Mucosa of stomach (tissue), 1 donor: ENCODE data around the gene SOBP.

Source experiments
- H3K27me3 ChIP-seq: one replicate; pipeline ENCODE4 v1.7.0; 2013; ENCODE audit warnings: mild to moderate bottlenecking, low read length; ENCODE audit not compliant: control insufficient read depth, insufficient read depth
- H3K36me3 ChIP-seq: one replicate; pipeline ENCODE4 v1.7.0; 2013; ENCODE audit warnings: low read length; ENCODE audit not compliant: control insufficient read depth, insufficient read depth
- H3K4me1 ChIP-seq: one replicate; pipeline ENCODE4 v1.7.0; 2013; ENCODE audit warnings: mild to moderate bottlenecking, low read length; ENCODE audit not compliant: control insufficient read depth, insufficient read depth
- H3K4me3 ChIP-seq: one replicate; pipeline ENCODE4 v1.7.0; 2013; ENCODE audit warnings: low read length
- H3K9ac ChIP-seq: one replicate; pipeline ENCODE4 v1.7.0; 2013; ENCODE audit warnings: mild to moderate bottlenecking, low read length, moderate library complexity
- H3K9me3 ChIP-seq: one replicate; pipeline ENCODE4 v1.7.0; 2013; ENCODE audit warnings: mild to moderate bottlenecking, low read length, moderate library complexity; ENCODE audit not compliant: control insufficient read depth
- donor health status: Pancreatic carcinoma.

SOBP gene

GRCh38 chr6:107634324-107635056, 144.6 kb downstream of the SOBP start:
- no peaks in the 10 kb centered on the region for H3K36me3 ChIP-seq
- no peaks in the 10 kb centered on the region for H3K27me3 ChIP-seq
- no peak overlapping the region for H3K4me3 ChIP-seq
- H3K9me3 ChIP-seq, result no peaks in the 10 kb centered on the region
- H3K9ac ChIP-seq, result no peak overlapping the region
- peaks cover 3% of the 10 kb centered on the region for H3K4me1 ChIP-seq

DNA sequence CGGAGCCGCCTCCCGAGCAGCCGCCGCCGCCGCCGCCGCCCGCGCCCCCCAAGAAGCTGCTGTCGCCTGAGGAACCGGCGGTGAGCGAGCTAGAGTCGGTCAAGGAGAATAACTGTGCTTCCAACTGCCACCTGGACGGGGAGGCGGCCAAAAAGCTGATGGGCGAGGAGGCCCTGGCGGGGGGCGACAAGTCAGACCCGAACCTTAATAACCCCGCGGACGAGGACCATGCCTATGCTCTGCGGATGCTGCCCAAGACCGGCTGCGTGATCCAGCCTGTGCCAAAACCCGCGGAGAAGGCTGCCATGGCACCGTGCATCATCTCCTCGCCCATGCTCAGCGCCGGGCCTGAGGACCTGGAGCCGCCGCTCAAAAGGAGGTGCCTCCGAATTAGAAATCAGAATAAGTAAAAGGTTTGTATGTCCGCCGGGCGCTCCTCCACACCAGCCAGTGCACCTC, 145.2 kb downstream of the SOBP start:
- no peaks in the 10 kb centered on the region for H3K4me1 ChIP-seq
- H3K27me3 ChIP-seq, result no peaks in the 10 kb centered on the region
- H3K36me3 ChIP-seq, result no peaks in the 10 kb centered on the region
- H3K9ac ChIP-seq, result no peak overlapping the region
- no peaks in the 10 kb centered on the region for H3K9me3 ChIP-seq
- no peak overlapping the region for H3K4me3 ChIP-seq

GRCh38 chr6:107636486-107636885, 146.6 kb downstream of the SOBP start:
- no peak overlapping the region for H3K9ac ChIP-seq
- H3K27me3 ChIP-seq, result no peaks in the 10 kb centered on the region
- no peaks in the 10 kb centered on the region for H3K36me3 ChIP-seq
- H3K4me3 ChIP-seq, result no peak overlapping the region
- no peaks in the 10 kb centered on the region for H3K9me3 ChIP-seq
- H3K4me1 ChIP-seq, result no peaks in the 10 kb centered on the region

DNA sequence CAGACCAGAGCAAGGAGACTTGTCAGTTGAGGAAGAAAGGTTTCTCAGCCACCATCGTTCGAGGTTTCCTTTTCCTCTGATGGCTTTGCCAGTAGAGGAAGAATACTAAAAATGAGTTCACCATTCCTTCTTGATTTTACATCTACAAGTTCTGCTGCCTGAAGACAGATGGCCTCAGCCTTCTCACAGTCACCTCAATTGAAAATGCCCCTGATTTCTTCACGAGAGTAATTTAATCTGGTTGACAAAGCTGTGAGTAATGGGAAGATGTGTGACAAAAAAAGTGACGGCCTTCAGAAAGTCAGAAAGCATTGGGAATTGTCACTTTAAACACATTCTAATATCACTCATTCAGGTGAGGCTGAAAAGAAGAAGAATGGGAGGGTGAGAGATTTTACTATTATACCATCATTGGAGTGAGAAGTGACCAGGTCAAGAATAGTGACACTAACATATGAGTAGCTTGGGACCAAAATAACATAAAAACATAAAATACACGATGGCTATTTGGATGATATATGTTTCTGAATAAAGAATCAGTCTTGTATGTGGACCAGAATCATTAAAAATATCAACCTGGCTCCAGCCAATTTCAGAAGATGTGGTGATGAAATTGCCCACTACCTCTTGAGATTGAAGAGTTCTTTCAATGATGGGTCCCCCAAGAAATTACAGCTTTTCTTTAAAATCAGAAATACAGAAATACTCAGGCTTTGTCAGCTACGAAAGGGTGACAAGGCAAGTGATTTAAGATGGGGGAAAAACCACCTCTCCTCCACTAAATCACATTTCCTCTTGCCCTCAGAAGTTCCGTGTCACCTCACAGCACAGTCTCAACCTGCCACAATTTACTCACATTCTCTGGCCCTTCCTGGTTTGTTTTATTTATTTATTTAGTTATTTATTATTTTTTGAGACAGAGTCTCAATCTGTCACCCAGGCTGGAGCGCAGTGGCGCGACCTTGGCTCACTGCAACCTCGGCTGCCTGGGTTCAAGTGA, 147.7 kb downstream of the SOBP start:
- Histone ChIP-seq H3K36me3 (no peaks in the 10 kb centered on the region), H3K4me1 (no peaks in the 10 kb centered on the region), H3K9me3 (no peaks in the 10 kb centered on the region), H3K27me3 (no peaks in the 10 kb centered on the region), H3K9ac (no peak overlapping the region), H3K4me3 (no peak overlapping the region)

- Histone ChIP-seq H3K4me1 (no peaks in the 10 kb centered on the region), H3K27me3 (no peaks in the 10 kb centered on the region), H3K36me3 (no peaks in the 10 kb centered on the region), H3K9me3 (no peaks in the 10 kb centered on the region), H3K4me3 (no peak overlapping the region), H3K9ac (no peak overlapping the region)
These were observed 148.6 kb downstream of the SOBP start for GRCh38 chr6:107638493-107638892.

DNA sequence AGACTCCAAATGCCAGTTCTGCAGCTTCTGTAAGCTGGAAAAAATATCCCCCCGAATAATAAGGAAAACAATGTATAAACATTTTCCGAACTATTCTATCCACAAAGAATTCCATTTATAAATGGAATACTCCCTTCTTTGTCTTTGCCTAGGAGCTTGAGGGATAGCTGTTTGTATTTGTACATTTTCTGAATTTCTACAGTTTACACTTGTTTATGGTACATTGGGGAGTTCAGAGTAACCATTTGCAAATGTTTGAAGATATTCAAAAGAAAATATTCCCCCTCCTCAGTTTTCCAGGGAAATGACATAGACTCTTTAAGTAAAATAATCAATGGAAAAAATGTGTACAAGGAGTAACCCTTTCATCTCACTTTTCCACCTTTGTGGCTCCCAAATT, 149.6 kb downstream of the SOBP start:
- Histone ChIP-seq H3K4me3 (no peak overlapping the region), H3K27me3 (no peaks in the 10 kb centered on the region), H3K36me3 (no peaks in the 10 kb centered on the region), H3K9ac (no peak overlapping the region), H3K9me3 (no peaks in the 10 kb centered on the region), H3K4me1 (no peaks in the 10 kb centered on the region)

DNA sequence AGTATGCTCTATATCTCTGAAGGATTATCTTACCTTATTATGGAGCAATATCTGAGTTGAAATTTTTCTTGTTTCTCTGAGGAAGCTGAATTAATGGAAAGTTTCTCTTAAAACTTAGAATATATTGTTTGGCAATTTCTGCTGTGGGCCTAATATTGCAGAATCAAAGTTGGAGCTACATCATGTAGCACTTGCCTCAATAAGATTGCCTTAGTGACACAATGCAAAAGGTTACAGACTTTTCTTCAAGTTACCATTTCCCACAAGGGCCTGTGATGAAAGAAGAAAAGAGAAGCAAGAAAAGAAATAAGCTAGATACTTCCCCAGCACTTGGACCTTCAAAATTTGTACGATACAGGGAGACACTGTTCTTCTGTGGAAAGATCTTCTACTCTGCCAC, 151.2 kb downstream of the SOBP start:
- Histone ChIP-seq H3K9ac (no peak overlapping the region), H3K27me3 (no peaks in the 10 kb centered on the region), H3K4me1 (peaks cover under 1% of the 10 kb centered on the region), H3K4me3 (no peak overlapping the region), H3K36me3 (no peaks in the 10 kb centered on the region), H3K9me3 (no peaks in the 10 kb centered on the region)

DNA sequence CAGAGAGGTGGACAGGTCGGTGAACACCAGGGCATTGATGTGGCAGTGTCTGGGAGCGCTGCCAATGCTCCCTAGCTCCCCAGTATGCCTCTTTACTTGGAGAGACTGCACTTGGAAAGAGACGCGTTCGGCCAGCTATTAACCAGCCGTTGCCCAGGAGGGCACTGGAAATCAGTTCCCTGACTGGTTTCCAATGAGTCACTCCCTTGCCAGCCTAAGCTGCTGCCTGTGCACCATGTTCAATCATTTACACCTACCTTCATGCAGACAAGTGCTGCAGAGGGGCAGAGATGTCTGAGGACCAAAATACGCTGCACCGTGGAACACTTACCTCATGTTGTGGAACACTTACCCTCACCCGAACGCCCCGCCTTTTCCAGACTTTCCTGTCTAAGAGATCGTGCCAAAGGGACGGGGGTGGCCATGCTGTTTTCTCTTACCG, 151.6 kb downstream of the SOBP start:
- Histone ChIP-seq H3K9ac (no peak overlapping the region), H3K4me3 (no peak overlapping the region), H3K4me1 (peaks cover 5% of the 10 kb centered on the region), H3K9me3 (no peaks in the 10 kb centered on the region), H3K27me3 (no peaks in the 10 kb centered on the region), H3K36me3 (no peaks in the 10 kb centered on the region)

DNA sequence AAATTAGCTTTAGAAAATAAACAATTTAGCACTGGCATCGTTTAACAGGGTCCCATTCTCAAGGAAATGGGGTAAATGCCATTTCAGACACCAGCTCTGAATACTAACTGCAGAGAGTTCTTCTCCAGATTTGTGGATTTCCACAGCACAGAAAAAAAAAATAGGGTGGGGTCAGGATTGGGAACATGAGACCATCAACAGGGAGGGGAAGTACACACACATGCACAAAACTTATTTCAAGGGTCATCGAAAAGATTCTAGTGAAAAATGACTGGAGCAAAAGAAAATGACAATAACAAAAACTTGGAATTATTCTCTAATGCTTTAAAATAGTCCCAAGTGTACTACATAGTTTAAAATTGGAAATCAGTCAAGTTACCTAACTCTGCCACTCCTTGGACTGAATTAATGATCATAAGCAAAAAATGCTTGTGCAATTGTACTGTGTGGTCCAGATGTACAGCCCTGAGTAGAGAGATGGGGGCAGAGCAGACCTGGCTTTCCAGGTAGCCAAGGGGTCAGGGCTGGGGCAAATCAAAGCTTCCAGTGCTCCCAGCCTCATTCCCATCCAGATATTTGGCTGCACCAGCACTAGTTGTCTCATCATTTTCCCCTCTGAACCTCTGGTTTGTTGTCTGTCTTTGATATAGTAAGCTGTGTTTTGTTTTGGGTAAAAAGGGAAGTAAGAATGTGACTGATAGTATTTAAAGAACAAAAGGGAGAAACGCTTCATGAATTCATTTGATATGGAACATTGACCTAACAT, 152.4 kb downstream of the SOBP start:
- Histone ChIP-seq H3K4me3 (no peak overlapping the region), H3K4me1 (peaks cover 8% of the 10 kb centered on the region), H3K27me3 (no peaks in the 10 kb centered on the region)

DNA sequence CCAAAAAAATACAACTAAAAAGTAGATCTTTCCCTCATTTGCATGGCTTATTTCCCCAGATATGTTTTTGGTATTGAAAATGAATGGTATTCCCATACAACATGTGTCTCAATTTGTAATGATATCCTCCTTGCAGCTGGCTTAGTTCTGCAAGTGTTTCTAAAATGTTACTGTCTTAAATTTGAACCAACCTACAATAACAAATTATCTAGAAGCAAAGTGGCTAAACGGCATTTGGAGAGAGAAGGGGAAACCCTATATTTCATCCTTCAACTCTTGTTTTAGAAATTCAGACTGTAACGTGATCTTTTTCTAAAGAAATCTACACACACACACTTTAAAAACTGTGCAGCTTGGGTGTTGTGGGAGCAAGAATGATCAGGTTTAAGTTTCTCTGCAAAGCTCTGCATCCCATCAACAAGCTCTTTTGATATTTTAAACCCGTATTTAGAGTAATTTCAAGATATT, 153.0 kb downstream of the SOBP start:
- Histone ChIP-seq H3K4me3 (no peak overlapping the region), H3K27me3 (no peaks in the 10 kb centered on the region), H3K9ac (no peak overlapping the region), H3K36me3 (no peaks in the 10 kb centered on the region), H3K9me3 (no peaks in the 10 kb centered on the region), H3K4me1 (peaks cover 8% of the 10 kb centered on the region)

More for the DNA sequence above, 152.4 kb downstream of the SOBP start:
- Histone ChIP-seq H3K9me3 (no peaks in the 10 kb centered on the region), H3K9ac (no peak overlapping the region), H3K36me3 (no peaks in the 10 kb centered on the region)

GRCh38 chr6:107644513-107644912, 154.6 kb downstream of the SOBP start:
- H3K36me3 ChIP-seq, result no peaks in the 10 kb centered on the region
- H3K9me3 ChIP-seq, result no peaks in the 10 kb centered on the region
- no peak overlapping the region for H3K4me3 ChIP-seq
- no peaks in the 10 kb centered on the region for H3K27me3 ChIP-seq
- H3K9ac ChIP-seq, result no peak overlapping the region
- H3K4me1 ChIP-seq, result peaks cover 8% of the 10 kb centered on the region
